Endothelial cell (in vitro differentiated cells): ENCODE measurements around the gene CHPT1. TPM values are rescaled to one million over a fixed set of nuclear protein-coding genes. Genes with fewer than 3 reads are reported as not detected.

Source experiments
- DNase-seq: peaks from one replicate; pipeline ENCODE4 v3.0.0; 2021; ENCODE audit warnings: low spot score
- H3K27ac Mint-ChIP-seq: one replicate; pipeline ENCODE4 v1.8.0; 2021; ENCODE audit warnings: mixed read lengths, inconsistent platforms; ENCODE audit not compliant: unreplicated experiment
- H3K27me3 Mint-ChIP-seq: one replicate; pipeline ENCODE4 v1.8.0; 2021; ENCODE audit warnings: mild to moderate bottlenecking, moderate library complexity, mixed read lengths, inconsistent platforms; ENCODE audit not compliant: unreplicated experiment
- H3K36me3 Mint-ChIP-seq: one replicate; pipeline ENCODE4 v1.8.0; 2021; ENCODE audit warnings: mild to moderate bottlenecking, low read depth, mixed read lengths, inconsistent platforms; ENCODE audit not compliant: unreplicated experiment
- H3K4me1 Mint-ChIP-seq: one replicate; pipeline ENCODE4 v1.8.0; 2021; ENCODE audit warnings: mild to moderate bottlenecking, mixed read lengths, inconsistent platforms; ENCODE audit not compliant: unreplicated experiment
- H3K4me3 Mint-ChIP-seq: one replicate; pipeline ENCODE4 v1.8.0; 2021; ENCODE audit warnings: mild to moderate bottlenecking, mixed read lengths, inconsistent platforms; ENCODE audit not compliant: unreplicated experiment
- H3K9me3 Mint-ChIP-seq: one replicate; pipeline ENCODE4 v1.8.0; 2021; ENCODE audit warnings: mixed read lengths, inconsistent platforms; ENCODE audit not compliant: unreplicated experiment
- CTCF ChIP-seq: fragments of 200-600 bp; sonication (generic); IDR thresholded peaks from one replicate; pipeline ENCODE4 v1.5.0; 2021; ENCODE audit warnings: antibody characterized with exemption; ENCODE audit not compliant: unreplicated experiment
- total RNA-seq: library from RNA; stranded (reverse); fragmentation: NEBNext Ultra II Directional; extraction: Animal tissue kit (Norgen Biotek cat#: 25700); gene quantifications from one replicate; pipeline ENCODE4 v1.2.1, GENCODE V29; 2021; ENCODE audit not compliant: unreplicated experiment

CHPT1 gene
- total RNA-seq, 1 donor from 2014 or later, result 6.2 TPM

- TF ChIP-seq CTCF, result no peak
- Mint-ChIP-seq H3K36me3 (no peaks in the 10 kb centered on the region), H3K4me1 (peaks cover 4% of the 10 kb centered on the region), H3K27ac (no peak overlapping the region), H3K9me3 (no peaks in the 10 kb centered on the region), H3K27me3 (no peaks in the 10 kb centered on the region), H3K4me3 (no peak overlapping the region)
- no peak for DNase-seq
Observed at GRCh38 chr12:101710288-101710687, 12.8 kb downstream of the CHPT1 start.

GRCh38 chr12:101713059-101713682 lies 15.7 kb downstream of the CHPT1 start:
- H3K27ac Mint-ChIP-seq, result no peak overlapping the region
- H3K9me3 Mint-ChIP-seq, result no peaks in the 10 kb centered on the region
- peaks cover 4% of the 10 kb centered on the region for H3K4me1 Mint-ChIP-seq
- H3K27me3 Mint-ChIP-seq, result no peaks in the 10 kb centered on the region
- no peak overlapping the region for H3K4me3 Mint-ChIP-seq
- no peak for DNase-seq
- no peak for TF ChIP-seq CTCF
- H3K36me3 Mint-ChIP-seq, result no peaks in the 10 kb centered on the region

- H3K9me3 Mint-ChIP-seq, result no peaks in the 10 kb centered on the region
Observed at GRCh38 chr12:101713930-101714329, 16.5 kb downstream of the CHPT1 start.

GRCh38 chr12:101714877-101715444 lies 17.5 kb downstream of the CHPT1 start:
- H3K27me3 Mint-ChIP-seq, result no peaks in the 10 kb centered on the region

More at GRCh38 chr12:101713930-101714329, 16.5 kb downstream of the CHPT1 start:
- H3K36me3 Mint-ChIP-seq, result no peaks in the 10 kb centered on the region
- no peak overlapping the region for H3K4me3 Mint-ChIP-seq
- no peak overlapping the region for H3K27ac Mint-ChIP-seq
- peaks cover 4% of the 10 kb centered on the region for H3K4me1 Mint-ChIP-seq
- TF ChIP-seq CTCF, result no peak
- H3K27me3 Mint-ChIP-seq, result no peaks in the 10 kb centered on the region
- no peak for DNase-seq

More at GRCh38 chr12:101714877-101715444, 17.5 kb downstream of the CHPT1 start:
- no peaks in the 10 kb centered on the region for H3K4me1 Mint-ChIP-seq
- H3K27ac Mint-ChIP-seq, result no peak overlapping the region
- DNase-seq, result no peak
- no peaks in the 10 kb centered on the region for H3K36me3 Mint-ChIP-seq
- H3K4me3 Mint-ChIP-seq, result no peak overlapping the region
- TF ChIP-seq CTCF, result no peak
- no peaks in the 10 kb centered on the region for H3K9me3 Mint-ChIP-seq
